Cardiac fibroblast (primary cell): ENCODE measurements around the gene ZNF414.

Experiments
- DNase-seq, 2 donors: peaks; one replicate each; pipeline versions ENCODE4 v3.0.0 to v3.0.0-alpha.2; 2010; ENCODE audit warnings: low read depth in 2 of 2
- H3K4me3 ChIP-seq, 2 donors: replicated peaks in 1 of 2; 1 replicate in 1 of 2; 2 replicates in 1 of 2; pipeline ENCODE4 v1.5.1; 2011; ENCODE audit warnings: low read depth in 2 of 2, low read length in 2 of 2, mild to moderate bottlenecking in 2 of 2, moderate library complexity in 1 of 2
- TF ChIP-seq, protein P1 (sequence below): IDR thresholded peaks from one replicate; pipeline ENCODE4 v1.5.1; 2011; ENCODE audit warnings: low read depth, mild to moderate bottlenecking, low read length, inconsistent platforms

Gene ZNF414

DNA sequence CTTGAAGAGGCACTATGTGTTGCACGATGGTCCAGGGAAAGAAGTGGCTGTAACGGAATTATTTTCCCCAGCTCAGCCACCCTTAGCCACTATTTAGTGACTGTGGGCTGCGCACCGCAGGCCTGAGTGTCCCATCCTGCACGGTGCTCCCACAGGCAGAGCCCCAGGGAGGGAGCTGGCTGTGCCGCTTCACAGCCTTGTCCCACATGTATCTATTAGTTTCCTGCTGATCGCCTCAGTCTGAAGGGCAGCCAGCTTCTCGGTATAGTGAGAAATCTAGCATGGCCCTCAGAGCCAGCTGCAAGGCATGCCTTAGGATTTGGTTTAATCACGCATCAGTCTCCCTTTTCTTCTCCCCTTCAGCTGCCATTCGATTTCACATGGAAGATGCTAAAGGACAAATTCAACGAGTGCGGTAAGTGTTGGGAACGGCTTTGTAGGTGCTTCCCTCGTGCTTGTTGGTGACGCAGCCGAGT, 27.3 kb downstream of the ZNF414 start:
- no peak overlapping the region for H3K4me3 ChIP-seq
- TF ChIP-seq, protein P1, sequence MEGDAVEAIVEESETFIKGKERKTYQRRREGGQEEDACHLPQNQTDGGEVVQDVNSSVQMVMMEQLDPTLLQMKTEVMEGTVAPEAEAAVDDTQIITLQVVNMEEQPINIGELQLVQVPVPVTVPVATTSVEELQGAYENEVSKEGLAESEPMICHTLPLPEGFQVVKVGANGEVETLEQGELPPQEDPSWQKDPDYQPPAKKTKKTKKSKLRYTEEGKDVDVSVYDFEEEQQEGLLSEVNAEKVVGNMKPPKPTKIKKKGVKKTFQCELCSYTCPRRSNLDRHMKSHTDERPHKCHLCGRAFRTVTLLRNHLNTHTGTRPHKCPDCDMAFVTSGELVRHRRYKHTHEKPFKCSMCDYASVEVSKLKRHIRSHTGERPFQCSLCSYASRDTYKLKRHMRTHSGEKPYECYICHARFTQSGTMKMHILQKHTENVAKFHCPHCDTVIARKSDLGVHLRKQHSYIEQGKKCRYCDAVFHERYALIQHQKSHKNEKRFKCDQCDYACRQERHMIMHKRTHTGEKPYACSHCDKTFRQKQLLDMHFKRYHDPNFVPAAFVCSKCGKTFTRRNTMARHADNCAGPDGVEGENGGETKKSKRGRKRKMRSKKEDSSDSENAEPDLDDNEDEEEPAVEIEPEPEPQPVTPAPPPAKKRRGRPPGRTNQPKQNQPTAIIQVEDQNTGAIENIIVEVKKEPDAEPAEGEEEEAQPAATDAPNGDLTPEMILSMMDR: no peak
- no peak for DNase-seq

DNA sequence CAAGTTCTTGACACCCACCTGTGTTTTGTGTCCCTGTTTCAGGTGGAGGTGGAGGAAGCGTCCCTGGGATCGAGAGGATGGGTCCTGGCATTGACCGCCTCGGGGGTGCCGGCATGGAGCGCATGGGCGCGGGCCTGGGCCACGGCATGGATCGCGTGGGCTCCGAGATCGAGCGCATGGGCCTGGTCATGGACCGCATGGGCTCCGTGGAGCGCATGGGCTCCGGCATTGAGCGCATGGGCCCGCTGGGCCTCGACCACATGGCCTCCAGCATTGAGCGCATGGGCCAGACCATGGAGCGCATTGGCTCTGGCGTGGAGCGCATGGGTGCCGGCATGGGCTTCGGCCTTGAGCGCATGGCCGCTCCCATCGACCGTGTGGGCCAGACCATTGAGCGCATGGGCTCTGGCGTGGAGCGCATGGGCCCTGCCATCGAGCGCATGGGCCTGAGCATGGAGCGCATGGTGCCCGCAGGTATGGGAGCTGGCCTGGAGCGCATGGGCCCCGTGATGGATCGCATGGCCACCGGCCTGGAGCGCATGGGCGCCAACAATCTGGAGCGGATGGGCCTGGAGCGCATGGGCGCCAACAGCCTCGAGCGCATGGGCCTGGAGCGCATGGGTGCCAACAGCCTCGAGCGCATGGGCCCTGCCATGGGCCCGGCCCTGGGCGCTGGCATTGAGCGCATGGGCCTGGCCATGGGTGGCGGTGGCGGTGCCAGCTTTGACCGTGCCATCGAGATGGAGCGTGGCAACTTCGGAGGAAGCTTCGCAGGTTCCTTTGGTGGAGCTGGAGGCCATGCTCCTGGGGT, 28.2 kb downstream of the ZNF414 start:
- H3K4me3 ChIP-seq: no peak overlapping the region
- TF ChIP-seq, protein P1: no peak

DNA sequence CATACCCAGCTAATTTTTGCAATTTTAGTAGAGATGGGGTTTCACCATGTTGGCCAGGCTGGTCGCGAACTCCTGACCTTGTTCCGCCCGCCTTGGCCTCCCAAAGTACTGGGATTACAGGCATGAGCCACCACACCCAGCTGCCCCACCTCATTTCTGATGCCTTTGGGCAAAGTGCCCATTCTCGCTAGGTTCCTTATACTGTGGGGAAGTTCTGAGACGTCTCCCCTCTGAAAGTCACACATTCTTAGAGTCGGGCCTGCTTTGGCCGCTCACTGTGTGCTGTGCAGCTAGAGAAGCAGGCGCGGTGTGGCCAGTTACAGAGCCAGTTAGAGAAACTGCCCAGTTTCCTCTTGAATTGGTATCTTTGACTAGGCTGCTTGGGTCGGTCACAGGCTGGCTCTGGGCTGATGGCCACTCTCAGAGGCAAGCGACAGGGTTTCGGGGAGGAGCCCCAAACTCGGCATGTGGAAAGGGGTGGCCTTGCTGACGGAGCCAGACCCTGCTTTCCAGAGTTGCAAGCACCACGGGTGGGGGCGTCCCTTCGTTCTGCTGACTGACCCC, 29.6 kb downstream of the ZNF414 start:
- no peak for DNase-seq
- TF ChIP-seq, protein P1: no peak
- no peak overlapping the region for H3K4me3 ChIP-seq

More for the DNA sequence above, 28.2 kb downstream of the ZNF414 start:
- no peak for DNase-seq

DNA sequence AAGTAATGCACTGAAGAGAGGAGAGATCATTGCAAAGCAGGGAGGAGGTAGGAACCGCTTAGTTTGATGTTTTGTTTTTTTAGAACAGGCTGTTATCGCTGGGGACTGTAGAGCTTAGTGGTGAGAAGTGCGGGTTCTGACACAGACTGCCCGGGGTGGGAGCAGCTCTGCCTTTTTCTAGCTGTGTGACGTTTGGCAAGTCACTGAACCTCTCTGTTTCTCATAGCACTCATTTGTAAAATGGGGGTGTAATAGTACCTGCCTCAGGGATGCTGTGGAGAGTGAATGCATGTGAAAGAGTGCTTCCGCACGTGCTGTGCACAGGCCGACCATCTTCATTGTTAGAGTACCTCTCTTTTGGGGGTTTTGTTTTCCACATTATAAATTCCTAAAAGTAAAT, 30.8 kb downstream of the ZNF414 start:
- H3K4me3 ChIP-seq: no peak overlapping the region
- no peak for DNase-seq
- TF ChIP-seq, protein P1: no peak

DNA sequence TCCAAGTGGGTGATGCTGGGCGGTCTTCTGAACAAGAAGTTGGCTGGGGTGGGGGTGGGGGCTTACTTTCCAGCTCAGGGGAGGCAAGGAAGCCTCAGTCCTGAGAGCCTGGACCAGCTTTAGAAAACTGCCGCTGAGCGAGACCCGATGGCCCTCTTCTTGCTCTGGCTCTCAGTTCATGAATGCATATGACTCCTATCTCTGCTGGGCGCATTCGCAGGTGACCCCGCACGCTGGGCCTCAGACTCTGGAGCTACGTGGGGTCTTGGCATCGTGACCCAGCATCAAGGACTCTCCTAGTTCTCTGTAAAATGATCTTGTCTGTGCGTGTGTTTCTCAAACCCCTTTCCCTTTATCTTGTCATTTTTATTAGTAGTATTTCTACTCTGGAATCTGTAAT, 31.3 kb downstream of the ZNF414 start:
- no peak overlapping the region for H3K4me3 ChIP-seq
- TF ChIP-seq, protein P1: no peak
- no peak for DNase-seq

DNA sequence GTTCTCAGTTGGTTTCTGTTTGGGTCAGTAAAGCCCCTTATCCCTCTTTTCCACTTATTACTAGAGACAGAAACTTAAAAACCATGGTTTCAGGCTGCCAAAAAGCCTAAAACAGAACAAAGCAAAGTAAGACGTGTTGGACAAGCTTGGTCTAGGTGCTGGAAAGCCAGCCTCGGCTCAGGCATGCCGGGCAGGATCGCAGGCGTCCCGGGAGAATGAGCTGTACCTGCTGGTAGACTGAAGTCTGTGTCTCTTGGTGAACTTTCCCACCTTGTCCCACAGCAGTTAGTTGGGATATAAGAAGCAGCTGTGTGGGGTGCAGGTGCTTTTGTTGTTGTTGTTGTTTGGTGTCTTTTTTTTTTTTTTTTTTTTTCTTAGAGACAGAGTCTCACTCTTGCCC, 32.4 kb downstream of the ZNF414 start:
- DNase-seq: no peak
- no peak overlapping the region for H3K4me3 ChIP-seq
- TF ChIP-seq, protein P1: no peak
